Endodermal cell (in vitro differentiated cells): Measurements from ENCODE around the gene SPRR2D. TPM values are rescaled to one million over a fixed set of nuclear protein-coding genes. Genes with fewer than 3 reads are reported as not detected.

Source experiments
- DNase-seq: peaks from one replicate; pipeline ENCODE4 v3.0.0-alpha.2; 2017
- H3K27ac ChIP-seq: 2 replicates; pipeline ENCODE4 v1.5.1; 2013; ENCODE audit warnings: mild to moderate bottlenecking, low read depth, low read length, moderate library complexity
- H3K27me3 ChIP-seq: 2 replicates; pipeline ENCODE4 v1.6.1; 2013; ENCODE audit warnings: mild to moderate bottlenecking, low read length, moderate library complexity; ENCODE audit not compliant: insufficient read depth, control insufficient read depth, poor library complexity, severe bottlenecking
- H3K36me3 ChIP-seq: 2 replicates; pipeline ENCODE4 v1.7.0; 2013; ENCODE audit warnings: mild to moderate bottlenecking, low read length, moderate library complexity; ENCODE audit not compliant: control insufficient read depth, insufficient read depth
- H3K4me1 ChIP-seq: one replicate; pipeline ENCODE4 v1.7.0; 2013; ENCODE audit warnings: low read length; ENCODE audit not compliant: control insufficient read depth, insufficient read depth
- H3K4me3 ChIP-seq: 2 replicates; pipeline ENCODE4 v1.5.1; 2013; ENCODE audit warnings: mild to moderate bottlenecking, low read length, moderate library complexity
- H3K9ac ChIP-seq: 2 replicates; pipeline ENCODE4 v1.6.1; 2013; ENCODE audit warnings: mild to moderate bottlenecking, low read length, moderate library complexity; ENCODE audit not compliant: poor library complexity, severe bottlenecking; ENCODE audit errors: extremely low read depth
- H3K9me3 ChIP-seq: 2 replicates; pipeline ENCODE4 v1.6.1; 2013; ENCODE audit warnings: mild to moderate bottlenecking, low read length, moderate library complexity; ENCODE audit not compliant: control insufficient read depth
- H3K27ac Mint-ChIP-seq: 2 replicates; pipeline ENCODE4 v1.8.0; 2020; ENCODE audit warnings: mixed read lengths
- H3K27me3 Mint-ChIP-seq: 2 replicates; pipeline ENCODE4 v1.8.0; 2021; ENCODE audit warnings: mild to moderate bottlenecking, mixed read lengths; ENCODE audit not compliant: insufficient read depth
- H3K36me3 Mint-ChIP-seq: 2 replicates; pipeline ENCODE4 v1.8.0; 2020; ENCODE audit warnings: low read depth, mixed read lengths
- H3K4me1 Mint-ChIP-seq: 2 replicates; pipeline ENCODE4 v1.8.0; 2020; ENCODE audit warnings: mixed read lengths
- H3K4me3 Mint-ChIP-seq: 2 replicates; pipeline ENCODE4 v1.8.0; 2020; ENCODE audit warnings: mild to moderate bottlenecking, moderate library complexity, mixed read lengths
- H3K9me3 Mint-ChIP-seq: 2 replicates; pipeline ENCODE4 v1.8.0; 2020; ENCODE audit warnings: mild to moderate bottlenecking, mixed read lengths
- CTCF ChIP-seq: fragments of 200-600 bp; sonication (generic); conservative IDR thresholded peaks from 2 replicates; pipeline ENCODE4 v1.5.0; 2021; ENCODE audit warnings: antibody characterized with exemption, mild to moderate bottlenecking
- WGBS, 2 experiments: methylation state at CpG; one replicate each; pipeline versions ENCODE4 v1.1.5 to v1.1.7; 2013; ENCODE audit warnings: missing lambda C conversion rate in 2 of 2, mixed read lengths in 1 of 2; ENCODE audit not compliant: insufficient coverage in 1 of 2, insufficient read length in 1 of 2; 5-methylcytosine and 5-hydroxymethylcytosine counted together
- total RNA-seq, 2 donors: library from RNA; stranded (reverse); fragmentation: NEBNext Ultra II Directional in 1 of 2; extraction: Animal tissue kit (Norgen Biotek cat#: 25700) in 1 of 2; gene quantifications; 2 replicates in 1 of 2; 3 replicates in 1 of 2; pipeline ENCODE4 v1.2.1, GENCODE V29; 2021

SPRR2D gene
- total RNA-seq, 2 donors from 2014 or later = 0.42 TPM; not detected in 1

DNA sequence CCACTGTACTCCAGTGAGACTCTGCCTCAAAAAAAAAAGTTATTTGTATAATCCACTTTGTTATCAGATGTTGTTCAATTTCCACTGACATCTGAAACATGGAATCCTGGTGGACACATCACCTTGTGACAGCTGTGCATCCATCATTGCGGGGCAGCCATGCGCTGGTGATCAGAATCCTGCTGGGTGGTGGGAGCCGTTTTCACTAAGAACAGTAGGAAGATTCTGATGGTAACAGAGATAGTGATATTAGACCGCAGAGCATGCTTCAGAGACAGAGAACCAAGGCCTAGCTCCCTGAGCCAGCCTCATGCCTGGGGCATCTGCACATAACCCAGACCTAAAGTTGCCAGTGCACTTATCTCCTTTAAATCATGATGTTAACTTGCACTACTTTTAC, 42.4 kb downstream of the SPRR2D start:
- Histone ChIP-seq H3K27me3 (no peaks in the 10 kb centered on the region), H3K9me3 (peaks cover 28% of the 10 kb centered on the region), H3K36me3 (no peaks in the 10 kb centered on the region), H3K9ac (no peak overlapping the region), H3K27ac (no peak overlapping the region), H3K4me3 (no peak overlapping the region), H3K4me1 (no peaks in the 10 kb centered on the region)
- Mint-ChIP-seq H3K27ac (no peak overlapping the region), H3K27me3 (peaks cover 3% of the 10 kb centered on the region), H3K4me1 (peaks cover 18% of the 10 kb centered on the region), H3K36me3 (no peaks in the 10 kb centered on the region), H3K4me3 (no peak overlapping the region), H3K9me3 (peaks cover 39% of the 10 kb centered on the region)
- WGBS, 2 experiments = 85 to 100% methylated on average over 4 of the region's 4 CpGs
- no peak for DNase-seq
- TF ChIP-seq CTCF = no peak

DNA sequence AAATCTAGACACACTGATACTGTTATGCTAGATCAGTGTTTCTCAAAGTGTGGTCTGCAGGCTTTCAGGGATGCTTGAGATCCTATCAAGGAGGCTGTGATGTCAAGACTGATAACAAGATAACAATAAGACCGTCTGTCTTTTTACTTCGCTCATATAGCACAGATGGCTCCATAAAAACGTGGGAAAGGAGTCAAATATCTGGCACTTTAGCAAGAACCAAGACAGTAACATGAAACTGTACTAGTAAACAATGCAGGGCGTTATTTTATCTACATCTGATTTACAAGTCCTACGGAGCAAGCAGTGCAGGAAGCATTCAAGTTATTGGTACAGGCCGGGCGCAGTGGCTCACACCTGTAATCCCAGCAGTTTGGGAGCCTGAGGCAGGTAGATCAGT, 43.0 kb downstream of the SPRR2D start:
- Mint-ChIP-seq H3K4me3 (no peak overlapping the region), H3K27ac (no peak overlapping the region), H3K9me3 (peaks cover 36% of the 10 kb centered on the region), H3K36me3 (no peaks in the 10 kb centered on the region), H3K27me3 (peaks cover 3% of the 10 kb centered on the region), H3K4me1 (peaks cover 18% of the 10 kb centered on the region)
- H3K4me3 ChIP-seq = no peak overlapping the region
- H3K4me1 ChIP-seq = no peaks in the 10 kb centered on the region
- no peak overlapping the region for H3K27ac ChIP-seq
- H3K9ac ChIP-seq = no peak overlapping the region
- H3K27me3 ChIP-seq = no peaks in the 10 kb centered on the region
- H3K36me3 ChIP-seq = no peaks in the 10 kb centered on the region
- no peak for DNase-seq
- peaks cover 28% of the 10 kb centered on the region for H3K9me3 ChIP-seq
- no peak for TF ChIP-seq CTCF
- 58 to 64% methylated on average over 7 of the region's 7 CpGs for WGBS, 2 experiments

GRCh38 chr1:152996633-152997400, 44.1 kb downstream of the SPRR2D start:
- Mint-ChIP-seq H3K4me3 (no peak overlapping the region), H3K36me3 (no peaks in the 10 kb centered on the region)
- TF ChIP-seq CTCF = no peak

More at GRCh38 chr1:152996633-152997400, 44.1 kb downstream of the SPRR2D start:
- no peak for DNase-seq
- no peak overlapping the region for H3K9ac ChIP-seq
- H3K9me3 Mint-ChIP-seq = peaks cover 36% of the 10 kb centered on the region
- H3K27me3 Mint-ChIP-seq = peaks cover 3% of the 10 kb centered on the region
- peaks cover 28% of the 10 kb centered on the region for H3K9me3 ChIP-seq
- no peaks in the 10 kb centered on the region for H3K27me3 ChIP-seq
- no peaks in the 10 kb centered on the region for H3K4me1 ChIP-seq
- 53 to 58% methylated on average over 4 to 5 of the region's 5 CpGs for WGBS, 2 experiments
- H3K27ac ChIP-seq = no peak overlapping the region
- H3K36me3 ChIP-seq = no peaks in the 10 kb centered on the region
- peaks cover 18% of the 10 kb centered on the region for H3K4me1 Mint-ChIP-seq
- H3K27ac Mint-ChIP-seq = peak overlapping the region; percentile 15
- H3K4me3 ChIP-seq = no peak overlapping the region
